Upper lobe of left lung (tissue), 4 donors: ENCODE results near the gene GPC5.

Experiments used
- CTCF ChIP-seq, 6 experiments: fragments of 450-650 bp in 4 of 6; fragments of 200-600 bp in 2 of 6; sonication (generic) in 2 of 6; IDR thresholded peaks; one replicate each; pipeline ENCODE4 v1.5.1; 2016 to 2019; ENCODE audit warnings: antibody characterized with exemption in 6 of 6
- EP300 ChIP-seq, 4 donors: sonication (generic); formaldehyde crosslinking; IDR thresholded peaks; one replicate each; pipeline ENCODE4 v1.5.1; 2017; ENCODE audit warnings: antibody characterized with exemption in 4 of 4, control low read depth in 2 of 4
- POLR2A ChIP-seq, 4 donors: fragments of 450-650 bp; IDR thresholded peaks; one replicate each; pipeline ENCODE4 v1.5.1; 2016 to 2017; ENCODE audit warnings: antibody characterized with exemption in 4 of 4, mild to moderate bottlenecking in 2 of 4

GRCh38 chr13:92451060-92451459, 1052.6 kb downstream of the GPC5 start:
- no peak for TF ChIP-seq CTCF (IDR thresholded peaks at IDR 0.05)
- no peak for TF ChIP-seq POLR2A (IDR thresholded peaks at IDR 0.05)
- no peak for TF ChIP-seq EP300 (IDR thresholded peaks at IDR 0.05)
